HG03175 (cell line): ENCODE data around the gene CCR1.
"Not testable (repeated sequence)": the region's sequence is repeated elsewhere in the genome, so short reads cannot be mapped to it uniquely, and the experiment has no call there.

Experiments used
- ATAC-seq: cut with Tn5 transposase; IDR thresholded peaks from one replicate; pipeline ENCODE4 v1.9.1; 2021; ENCODE audit warnings: mild to moderate bottlenecking, moderate library complexity; ENCODE audit not compliant: unreplicated experiment

CCR1 gene

DNA sequence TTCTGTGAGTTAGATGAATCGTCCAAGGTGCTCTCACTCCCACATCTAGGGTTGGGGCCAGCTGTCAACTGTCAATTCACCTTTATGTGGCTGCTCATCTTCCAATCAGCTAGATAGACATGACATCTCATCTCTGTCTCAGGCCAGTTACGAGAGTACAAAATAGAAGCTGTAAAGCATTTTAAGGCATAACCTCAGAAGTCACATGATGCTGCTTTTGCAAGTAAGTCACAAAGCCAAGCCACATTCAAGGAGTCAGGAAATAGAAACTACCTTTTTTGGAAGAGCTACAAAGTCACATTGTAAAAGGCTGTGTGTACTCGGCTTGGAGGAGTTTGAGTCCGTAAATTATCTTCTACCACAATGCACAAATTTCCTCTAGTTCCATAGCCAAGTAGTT, 5.1 kb upstream of the CCR1 start:
- no peak for ATAC-seq

DNA sequence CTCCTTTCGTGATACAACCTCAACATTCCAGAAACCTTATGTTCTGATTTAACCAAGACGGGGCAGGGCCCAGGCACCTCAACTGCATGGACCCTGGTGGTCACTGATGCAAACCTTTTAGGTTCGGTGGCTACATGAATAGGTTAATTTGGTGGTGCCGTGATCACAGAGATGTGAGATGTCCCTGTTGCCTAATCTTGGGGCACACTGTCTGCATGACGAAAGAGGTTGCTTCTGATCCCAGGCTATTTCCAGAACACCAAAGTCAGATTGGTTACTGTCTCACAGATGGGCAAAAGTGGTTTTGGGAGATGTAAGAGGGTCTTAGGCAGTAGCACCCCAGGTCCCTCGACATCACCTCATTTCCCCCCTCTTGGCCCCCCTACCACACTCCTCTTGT, 4.0 kb upstream of the CCR1 start:
- no peak for ATAC-seq

DNA sequence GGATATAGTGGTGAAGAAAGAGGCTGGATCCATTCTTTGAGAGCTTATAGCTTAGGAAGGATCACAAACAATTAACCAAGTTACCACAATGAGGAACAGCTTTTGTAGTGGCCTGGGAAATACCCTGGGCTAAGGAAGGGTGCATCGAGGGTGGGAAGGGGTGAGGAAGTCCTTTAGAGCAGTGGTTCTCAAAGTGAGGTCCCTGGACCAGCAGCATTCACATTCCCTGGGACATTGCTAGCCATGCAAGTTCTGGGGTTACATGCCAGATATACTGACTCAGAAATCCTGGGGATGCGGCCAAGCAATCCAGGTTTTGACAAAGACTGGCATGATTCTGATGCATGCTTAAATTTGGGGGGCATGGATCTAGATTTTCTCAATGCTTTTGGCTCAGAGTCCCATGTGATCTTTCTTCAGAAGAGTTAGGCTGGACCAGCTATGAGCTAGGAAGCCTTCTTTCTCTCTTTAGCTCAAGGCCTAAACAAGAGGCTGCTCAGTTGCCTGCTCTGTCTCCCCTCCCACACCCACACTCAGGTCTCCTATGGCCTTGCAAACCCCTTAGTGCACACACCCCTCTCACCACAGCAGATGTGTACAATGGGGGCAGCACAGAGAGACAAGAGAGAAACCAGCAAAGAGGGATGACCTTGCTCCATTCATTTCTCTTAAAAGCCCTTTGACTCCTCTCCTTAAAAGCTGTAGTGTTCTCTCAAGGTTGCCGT, 1.8 kb upstream of the CCR1 start:
- no peak for ATAC-seq

DNA sequence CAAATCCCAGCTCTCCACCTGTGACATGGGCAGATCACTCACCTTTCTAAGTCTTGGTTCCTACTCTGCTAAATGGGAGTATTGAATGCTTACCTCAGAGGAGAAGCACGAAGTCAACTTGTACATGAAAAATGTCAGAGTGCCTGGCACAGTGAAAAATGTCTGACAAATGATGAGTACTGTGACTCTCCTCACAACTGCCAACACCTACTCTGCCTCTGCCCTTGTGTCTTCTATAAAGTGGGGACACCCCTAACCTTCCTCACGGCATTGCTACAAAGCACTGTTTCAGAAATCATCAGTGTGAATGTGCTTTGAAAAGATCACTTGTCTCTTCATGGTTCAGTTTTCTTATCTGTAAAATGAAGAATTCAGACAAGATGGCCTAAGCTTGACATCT, 940 bp upstream of the CCR1 start:
- no peak for ATAC-seq

DNA sequence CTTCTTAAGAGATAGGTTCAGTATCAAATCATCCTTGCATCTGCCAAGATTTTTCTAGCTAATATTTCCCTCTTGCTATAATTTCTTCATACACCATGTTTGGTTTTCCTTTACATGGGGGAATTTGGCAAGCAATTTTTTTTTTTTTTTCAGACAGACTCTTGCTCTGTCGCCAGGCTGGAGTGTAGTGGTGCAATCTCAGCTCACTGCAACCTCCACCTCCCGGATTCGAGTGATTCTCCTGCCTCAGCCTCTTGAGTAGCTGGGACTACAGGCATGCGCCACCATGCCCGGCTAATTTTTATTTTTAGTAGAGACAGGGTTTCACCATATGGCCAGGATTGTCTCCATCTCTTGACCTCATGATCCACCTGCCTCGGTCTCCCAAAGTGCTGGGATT, 599 bp downstream of the CCR1 start:
- not testable (repeated sequence) for ATAC-seq

DNA sequence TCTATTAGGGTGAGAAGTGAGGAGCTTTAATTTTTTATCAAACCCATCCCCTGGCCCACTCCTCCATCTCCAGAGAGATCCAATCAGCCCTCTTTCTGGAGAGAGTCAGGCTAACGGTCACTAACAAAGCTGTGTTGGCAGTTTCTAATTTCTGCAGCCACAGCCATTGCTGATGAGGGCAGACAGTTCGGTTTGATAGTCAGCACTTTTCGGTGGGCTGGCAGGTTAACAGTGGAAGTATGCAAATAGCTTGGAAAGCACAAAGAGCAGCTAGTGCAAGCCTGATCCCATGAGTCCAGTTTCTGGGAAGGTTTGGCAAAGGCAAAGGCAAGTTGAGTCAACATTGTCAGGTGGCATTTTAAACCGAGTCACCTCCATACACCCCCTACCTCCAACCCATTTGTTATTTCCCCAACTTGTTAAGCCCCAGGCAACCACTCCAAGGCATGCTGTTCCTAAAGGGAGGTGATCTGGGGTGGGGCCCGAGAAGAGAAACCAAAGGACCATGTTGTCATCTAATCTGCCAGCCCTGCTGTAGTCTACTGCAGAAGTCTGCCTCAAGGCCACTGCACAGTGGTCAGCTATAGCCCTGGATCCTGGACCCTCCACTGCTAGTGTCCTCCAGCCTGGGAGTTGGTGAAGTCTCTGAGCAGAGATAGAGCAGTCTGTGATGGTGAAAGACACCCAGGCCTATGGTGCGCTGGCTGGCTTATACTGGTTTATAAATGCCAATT, 1.7 kb downstream of the CCR1 start:
- no peak for ATAC-seq

DNA sequence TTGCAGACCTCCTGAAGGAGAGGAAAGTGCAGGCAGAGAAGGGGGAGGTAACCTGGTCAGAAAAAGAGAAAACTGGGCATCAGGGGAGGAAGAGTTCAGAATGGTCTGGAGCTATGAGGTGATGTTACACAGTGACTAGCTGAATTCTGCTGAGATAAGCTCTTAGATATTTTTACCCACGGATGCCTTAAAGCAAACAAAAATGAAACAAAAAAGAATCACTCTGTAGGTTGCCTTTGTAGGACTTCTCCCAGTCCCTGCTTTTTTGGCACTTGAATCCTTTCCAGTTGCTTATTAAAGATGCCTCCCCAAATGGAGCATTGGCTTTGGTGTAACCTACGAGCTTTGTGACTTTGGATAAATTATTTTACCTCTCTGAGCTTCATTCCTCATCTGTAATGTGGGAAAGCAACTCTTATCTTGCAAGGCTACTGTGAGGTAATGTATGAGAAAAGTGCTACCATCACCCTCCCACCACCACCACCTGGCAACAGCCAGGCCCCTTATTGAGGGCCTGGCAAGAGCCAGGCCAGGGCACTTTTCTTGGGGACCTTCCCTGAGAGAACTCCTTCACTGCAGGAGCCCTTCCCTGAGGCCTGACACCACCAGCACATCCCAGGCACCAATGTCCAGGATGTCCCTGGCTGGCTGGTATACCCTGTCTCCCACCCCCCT, 2.7 kb downstream of the CCR1 start:
- no peak for ATAC-seq

DNA sequence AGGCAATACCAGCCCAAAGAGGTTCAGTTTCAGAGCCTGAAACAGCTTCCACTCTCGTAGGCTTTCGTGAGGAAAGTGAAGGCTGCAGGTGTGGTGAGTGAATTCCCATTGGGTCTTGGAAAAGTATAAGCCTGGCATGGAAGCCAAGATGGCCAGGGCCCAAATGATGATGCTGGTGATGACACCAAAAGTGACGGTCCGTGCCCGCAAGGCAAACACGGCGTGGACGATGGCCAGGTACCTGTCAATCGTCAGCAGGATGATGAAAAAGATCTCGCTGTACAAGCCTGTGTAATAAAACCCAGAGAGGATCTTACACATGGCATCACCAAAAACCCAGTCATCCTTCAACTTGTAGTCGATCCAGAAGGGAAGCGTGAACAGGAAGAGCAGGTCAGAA, 4.4 kb downstream of the CCR1 start:
- ATAC-seq: no peak

DNA sequence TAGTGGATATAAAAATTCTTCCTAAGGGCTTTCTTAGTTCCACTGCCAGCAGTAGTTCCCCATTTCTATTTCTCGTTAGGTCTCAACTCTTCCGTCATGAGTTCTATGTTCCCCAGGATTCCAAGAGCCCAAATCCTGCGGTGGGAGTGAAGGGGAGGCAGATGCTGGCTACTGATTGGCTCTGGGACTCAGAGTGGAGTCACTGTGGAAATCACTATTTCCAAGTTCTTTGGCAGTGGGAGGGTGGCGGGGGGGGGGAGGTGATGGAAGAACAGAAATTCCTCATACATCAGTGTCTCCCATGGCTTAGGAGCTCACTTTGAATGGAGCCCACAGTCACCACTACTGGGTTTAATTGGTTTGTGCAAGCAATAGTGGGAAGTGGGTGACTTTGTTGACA, 5.6 kb downstream of the CCR1 start:
- ATAC-seq: no peak

DNA sequence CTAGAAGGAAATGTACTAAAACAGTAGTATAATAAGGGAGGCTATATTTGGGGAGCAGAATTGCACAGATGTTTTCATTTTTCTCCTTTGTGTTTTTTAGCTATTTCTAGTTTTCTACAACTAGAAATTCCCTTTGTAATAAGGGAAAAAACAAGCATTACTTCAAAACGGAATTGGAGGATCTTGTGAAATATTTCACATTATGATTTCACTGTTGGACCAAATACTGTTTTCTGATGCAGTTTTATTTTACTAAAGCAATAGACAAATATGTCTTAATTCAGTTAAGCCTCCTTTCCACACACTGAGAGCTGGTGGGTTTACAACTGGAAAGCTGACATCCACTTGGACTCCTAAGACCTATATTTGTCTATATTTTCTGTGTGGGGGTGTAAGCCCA, 7.3 kb downstream of the CCR1 start:
- ATAC-seq: no peak

DNA sequence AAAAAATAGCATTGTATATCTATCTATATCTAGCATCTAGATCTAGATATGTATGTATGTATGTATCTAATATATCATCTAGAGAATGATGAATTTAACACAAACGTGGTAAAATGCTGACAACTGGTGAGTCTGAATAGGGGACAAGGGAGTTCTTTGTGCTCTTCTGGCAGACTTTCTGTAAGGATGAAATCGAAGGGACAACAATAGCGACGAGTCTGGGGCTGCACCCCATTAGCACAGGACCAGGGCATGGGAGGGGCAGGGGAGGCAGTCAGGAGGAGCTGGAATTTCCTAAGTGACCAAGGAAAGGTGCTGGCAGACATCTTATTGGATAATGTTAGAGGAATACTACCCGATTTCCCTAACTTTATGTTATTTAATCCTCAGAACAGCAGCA, 7.9 kb downstream of the CCR1 start:
- ATAC-seq: no peak

DNA sequence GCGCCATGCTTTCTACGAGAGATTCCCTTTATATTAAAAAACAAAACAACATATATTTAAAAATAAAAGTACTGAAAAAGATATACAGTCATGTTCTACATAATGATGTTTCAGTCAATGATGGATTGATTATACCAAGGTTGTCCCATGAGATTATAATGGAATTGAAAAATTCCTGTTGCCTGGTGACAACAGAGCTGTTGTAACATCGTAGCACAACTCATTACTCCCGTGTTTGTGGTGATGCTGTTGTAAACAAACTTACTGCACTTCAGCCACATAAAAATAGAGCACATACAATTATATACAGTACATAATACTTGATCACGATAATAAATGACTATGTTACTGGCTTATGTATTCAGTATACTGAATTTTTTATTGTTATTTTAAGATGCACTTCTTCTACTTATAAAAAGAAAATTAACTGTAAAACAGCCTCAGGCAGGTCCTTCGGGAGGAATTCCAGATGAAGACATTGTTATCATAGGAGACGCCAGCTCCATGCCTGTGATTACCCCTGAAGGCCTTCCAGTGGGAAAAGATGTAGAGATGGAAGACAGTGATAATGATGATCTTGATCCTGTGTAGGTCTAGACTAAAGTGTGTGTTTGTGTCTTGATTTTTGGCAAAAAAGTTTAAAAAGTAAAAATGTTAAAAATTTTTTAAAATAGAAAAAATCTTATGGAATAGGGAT, 11.7 kb downstream of the CCR1 start:
- no peak for ATAC-seq

DNA sequence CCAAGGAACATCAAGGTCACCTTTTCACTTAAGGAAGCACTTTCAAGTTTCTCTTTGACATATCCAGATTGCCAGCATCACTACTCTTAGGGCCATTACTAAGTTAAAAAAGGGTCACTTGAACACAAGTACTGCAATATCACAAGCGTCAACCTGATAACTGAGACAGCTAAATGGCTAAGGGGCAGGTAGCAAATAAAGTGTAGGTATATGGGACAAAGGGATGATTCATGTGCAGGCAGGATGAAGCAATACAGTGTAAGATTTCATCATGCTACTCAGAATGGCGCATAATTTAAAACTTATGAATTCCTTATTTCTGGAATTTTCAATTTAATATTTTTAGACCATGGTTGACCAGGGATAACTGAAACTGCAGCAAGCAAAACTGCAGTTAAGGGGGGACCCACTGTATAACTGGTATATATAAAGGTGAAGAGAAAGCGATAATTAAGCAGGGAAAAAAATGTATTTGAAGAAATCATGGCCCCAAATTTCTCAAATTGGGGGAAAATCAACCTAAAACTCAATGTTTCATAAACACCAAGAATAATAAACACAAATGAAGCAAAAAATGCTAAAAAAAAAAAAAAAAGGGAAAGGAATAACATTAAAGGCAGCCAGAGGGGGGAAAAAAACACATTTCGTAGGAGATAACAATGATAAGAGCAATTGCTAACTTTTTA, 13.1 kb downstream of the CCR1 start:
- ATAC-seq: no peak

DNA sequence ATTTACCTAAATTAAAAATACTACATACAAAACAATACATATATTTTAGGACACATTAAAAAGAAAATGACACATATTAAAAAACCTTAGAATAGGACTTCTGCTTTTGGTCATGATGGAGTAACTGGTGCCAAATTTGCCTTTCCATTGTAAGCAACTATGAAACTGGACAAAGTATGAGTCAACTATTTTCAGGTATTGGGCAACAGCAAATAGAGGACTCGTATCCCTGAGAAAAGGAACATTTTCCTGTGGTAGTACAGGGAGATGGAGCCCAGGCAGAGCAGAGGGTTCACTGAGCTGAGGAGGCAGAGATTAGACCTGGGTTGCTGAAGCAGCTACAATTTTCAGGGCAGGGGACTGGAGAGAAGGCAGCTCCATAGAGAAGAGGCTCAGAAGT, 14.7 kb downstream of the CCR1 start:
- ATAC-seq: no peak

DNA sequence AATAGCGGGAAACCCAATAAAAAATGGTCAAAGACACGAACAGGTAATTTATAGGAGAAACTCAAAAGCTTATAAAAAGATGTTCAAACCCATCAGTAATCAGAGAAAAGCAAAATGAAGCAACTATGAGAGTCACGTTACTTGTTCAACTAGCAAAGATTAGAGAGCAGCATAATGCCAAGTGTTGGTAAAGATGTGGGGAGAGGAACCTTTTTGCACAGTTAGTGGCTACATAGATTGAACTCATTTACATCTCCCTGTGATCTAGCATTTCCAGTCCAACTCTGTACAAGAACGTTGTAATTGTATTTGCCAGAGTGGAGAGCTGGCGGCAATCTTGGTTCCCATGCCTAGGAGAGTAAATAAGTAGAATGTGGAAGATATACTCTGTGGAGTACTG, 15.2 kb downstream of the CCR1 start:
- no peak for ATAC-seq

DNA sequence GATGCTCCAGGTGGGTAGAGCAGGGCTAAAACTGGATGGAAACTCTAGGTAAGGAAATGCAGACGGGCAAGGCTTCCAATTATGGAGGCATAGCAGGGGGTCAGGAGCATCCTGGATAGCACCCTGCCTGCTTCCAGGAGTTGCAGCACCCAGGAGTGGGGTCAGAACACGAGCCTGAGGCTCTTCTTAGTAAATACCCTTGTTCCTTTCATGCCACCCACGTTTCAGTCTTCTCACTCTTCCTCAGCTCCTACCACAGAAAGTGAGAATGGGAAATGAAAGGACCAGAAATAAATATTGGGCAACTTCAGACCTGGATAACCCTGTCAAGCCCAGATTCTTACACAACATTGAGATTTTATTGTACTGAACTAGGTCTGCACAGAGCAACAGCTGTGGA, 16.4 kb downstream of the CCR1 start:
- ATAC-seq: no peak

DNA sequence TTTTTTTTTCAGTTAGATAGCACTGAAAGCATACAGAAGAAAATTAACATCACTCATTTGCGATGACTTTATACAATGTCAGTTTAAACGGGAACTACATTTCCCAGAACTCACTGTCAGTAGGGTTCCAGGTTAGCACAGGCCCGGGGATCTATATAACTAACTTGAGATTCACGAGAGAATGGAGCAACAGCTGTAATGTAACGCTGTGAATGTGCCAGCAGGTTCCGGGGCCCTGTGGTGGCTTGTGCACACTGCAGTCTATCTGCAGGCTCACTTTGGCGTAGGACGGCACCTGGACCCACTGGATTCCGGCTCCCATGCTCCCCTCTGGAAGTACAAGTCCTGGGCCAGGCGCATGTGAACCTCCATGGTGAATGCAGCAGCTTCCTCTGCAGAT, 19.4 kb downstream of the CCR1 start:
- ATAC-seq: no peak

DNA sequence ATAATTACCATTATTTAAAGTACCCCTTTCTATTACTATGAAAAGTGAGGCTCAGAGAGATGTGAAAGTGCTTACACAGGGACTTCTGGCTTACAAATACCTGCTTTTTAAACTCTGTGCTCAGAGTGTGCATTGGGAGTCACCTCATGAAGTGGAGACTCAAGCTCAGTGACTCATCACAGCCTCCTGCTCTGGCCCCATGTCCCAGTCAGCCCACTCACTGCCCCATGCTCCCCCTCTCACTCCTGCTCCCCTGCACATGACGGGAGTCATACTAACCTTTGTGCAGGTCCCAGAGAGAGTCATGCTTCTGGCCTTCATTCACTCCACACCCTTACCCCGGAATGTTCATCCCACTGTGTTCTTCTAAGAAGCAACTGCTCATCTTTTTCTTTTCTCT, 20.2 kb downstream of the CCR1 start:
- no peak for ATAC-seq

DNA sequence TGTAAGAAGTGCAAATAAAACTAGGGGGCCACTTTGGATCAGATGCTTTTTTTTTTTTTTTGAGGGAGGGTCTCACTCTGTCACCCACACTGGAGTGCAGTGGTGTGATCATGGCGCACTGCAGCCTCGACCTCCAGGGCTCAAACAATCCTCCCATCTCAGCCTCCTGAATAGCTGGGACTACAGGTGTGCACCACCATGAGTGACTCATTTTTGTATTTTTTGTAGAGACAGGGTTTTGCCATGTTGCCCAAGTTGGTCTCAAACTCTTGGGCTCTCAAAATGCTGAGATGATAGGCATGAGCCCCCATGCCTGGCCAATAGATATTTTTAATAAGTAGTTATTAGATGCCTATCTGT, 20.8 kb downstream of the CCR1 start:
- ATAC-seq: peak; percentile 35

DNA sequence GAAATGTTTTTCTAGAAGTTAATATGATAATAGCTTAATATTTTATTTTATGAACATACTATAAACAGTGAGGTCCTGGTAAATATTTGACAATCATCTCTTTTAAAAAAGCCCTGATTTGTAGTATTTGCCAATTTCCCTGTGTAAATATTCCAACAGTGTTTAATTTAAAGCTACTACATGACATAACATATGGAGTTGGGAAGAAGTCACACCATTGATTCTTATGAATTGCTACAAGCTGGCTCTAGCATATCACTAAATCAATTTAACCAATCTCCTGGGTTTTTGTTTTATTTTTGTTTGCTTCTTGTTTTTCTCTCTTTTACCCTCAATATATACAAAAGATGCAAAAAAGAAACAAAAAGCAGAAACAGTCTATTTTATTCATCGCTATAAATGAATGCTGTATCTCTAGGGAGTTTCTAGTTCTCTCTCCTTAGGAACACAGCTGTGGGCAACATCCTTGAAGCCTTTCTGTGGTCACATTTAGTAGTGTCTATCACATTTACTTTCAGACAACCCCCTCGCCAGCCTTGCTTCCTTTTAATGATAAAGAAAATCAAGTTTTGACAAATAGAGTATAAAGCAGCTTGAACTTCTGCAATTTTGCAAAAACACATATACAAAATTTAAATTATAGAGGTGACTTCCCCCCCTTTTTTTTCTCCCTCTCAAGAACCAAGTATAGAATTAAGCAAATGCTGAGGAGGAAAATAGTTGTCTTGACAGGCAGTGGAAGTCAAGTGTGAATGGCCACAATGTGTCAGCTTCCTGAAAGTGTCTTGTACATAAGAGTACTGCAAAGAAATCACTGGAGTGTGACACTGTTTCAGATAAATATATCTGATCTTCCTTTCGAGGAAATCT, 21.4 kb downstream of the CCR1 start:
- ATAC-seq: peak; percentile 84
